ENCODE data around the gene SPTBN2. TPM values are rescaled to one million over a fixed set of nuclear protein-coding genes. Genes with fewer than 3 reads are reported as not detected.
A peak's percentile ranks its signal among the peaks of the same experiment; 100 is the strongest.

Gene SPTBN2
- total and polyA plus RNA-seq, 3 donors from 2014 or later = 116 to 239 (median 159) TPM

DNA sequence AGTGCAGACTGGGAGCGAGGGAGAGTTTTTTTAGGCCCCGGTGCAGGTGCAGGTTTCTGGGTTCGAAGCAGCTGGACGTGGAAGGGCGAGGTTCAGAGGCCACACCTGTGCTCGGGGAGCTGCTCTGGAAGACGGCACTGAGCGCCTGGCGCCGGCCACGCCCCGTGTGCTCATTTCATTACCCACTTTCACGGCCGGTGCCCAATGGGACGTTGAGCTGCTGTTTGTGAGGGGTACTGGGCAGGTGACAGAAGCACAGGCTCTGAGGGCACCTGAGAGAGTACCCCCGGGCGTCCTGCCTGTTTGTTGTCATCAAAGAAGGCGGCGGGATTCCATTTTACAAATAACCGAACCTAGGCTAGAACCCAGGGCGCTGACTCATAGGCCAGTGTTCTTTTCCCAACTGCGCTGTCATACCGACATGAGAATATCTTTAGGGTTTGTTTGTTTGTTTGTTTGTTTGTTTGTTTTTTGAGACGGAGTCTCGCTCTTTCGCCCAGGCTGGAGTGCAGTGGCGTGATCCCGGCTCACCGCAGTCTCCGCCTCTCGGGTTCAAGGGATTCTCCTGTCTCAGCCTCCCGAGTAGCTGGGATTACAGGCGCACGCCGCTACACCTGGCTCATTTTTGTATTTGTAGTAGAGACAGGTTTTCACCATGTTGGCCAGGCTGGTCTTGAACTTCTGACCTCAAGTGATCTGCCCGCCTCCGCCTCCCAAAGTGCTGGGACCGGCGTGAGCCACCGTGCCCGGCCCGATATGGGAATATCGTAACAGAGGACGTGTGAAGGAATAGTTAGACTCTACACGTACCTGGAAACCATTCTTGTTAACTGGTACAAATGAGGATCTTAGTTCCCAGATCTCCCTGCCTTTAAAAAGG, 16.6 kb upstream of the SPTBN2 start:
- Histone ChIP-seq H3K27me3 (no peaks in the 10 kb centered on the region), H3K4me1 (peaks cover 9% of the 10 kb centered on the region), H3K36me3 (ENCODE audit: low read depth, missing control alignments) (no peaks in the 10 kb centered on the region), H3K4me3 (peak overlapping the region; percentile 92 to 93), H3K9me3 (no peaks in the 10 kb centered on the region), H3K27ac (peak overlapping the region; percentile 52 to 84)
- TF ChIP-seq, protein P1, sequence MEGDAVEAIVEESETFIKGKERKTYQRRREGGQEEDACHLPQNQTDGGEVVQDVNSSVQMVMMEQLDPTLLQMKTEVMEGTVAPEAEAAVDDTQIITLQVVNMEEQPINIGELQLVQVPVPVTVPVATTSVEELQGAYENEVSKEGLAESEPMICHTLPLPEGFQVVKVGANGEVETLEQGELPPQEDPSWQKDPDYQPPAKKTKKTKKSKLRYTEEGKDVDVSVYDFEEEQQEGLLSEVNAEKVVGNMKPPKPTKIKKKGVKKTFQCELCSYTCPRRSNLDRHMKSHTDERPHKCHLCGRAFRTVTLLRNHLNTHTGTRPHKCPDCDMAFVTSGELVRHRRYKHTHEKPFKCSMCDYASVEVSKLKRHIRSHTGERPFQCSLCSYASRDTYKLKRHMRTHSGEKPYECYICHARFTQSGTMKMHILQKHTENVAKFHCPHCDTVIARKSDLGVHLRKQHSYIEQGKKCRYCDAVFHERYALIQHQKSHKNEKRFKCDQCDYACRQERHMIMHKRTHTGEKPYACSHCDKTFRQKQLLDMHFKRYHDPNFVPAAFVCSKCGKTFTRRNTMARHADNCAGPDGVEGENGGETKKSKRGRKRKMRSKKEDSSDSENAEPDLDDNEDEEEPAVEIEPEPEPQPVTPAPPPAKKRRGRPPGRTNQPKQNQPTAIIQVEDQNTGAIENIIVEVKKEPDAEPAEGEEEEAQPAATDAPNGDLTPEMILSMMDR (IDR thresholded peaks at IDR 0.05) = no peak
- no peak for TF ChIP-seq POLR2A (IDR thresholded peaks at IDR 0.05)
- WGBS, 2 donors = 39 to 43% methylated on average over 28 to 45 of the region's 45 CpGs
- intact Hi-C loops (cut with DNase I; ENCODE audit: low total_unique reads) = no loop called here
- DNase-seq = peak; percentile 41

DNA sequence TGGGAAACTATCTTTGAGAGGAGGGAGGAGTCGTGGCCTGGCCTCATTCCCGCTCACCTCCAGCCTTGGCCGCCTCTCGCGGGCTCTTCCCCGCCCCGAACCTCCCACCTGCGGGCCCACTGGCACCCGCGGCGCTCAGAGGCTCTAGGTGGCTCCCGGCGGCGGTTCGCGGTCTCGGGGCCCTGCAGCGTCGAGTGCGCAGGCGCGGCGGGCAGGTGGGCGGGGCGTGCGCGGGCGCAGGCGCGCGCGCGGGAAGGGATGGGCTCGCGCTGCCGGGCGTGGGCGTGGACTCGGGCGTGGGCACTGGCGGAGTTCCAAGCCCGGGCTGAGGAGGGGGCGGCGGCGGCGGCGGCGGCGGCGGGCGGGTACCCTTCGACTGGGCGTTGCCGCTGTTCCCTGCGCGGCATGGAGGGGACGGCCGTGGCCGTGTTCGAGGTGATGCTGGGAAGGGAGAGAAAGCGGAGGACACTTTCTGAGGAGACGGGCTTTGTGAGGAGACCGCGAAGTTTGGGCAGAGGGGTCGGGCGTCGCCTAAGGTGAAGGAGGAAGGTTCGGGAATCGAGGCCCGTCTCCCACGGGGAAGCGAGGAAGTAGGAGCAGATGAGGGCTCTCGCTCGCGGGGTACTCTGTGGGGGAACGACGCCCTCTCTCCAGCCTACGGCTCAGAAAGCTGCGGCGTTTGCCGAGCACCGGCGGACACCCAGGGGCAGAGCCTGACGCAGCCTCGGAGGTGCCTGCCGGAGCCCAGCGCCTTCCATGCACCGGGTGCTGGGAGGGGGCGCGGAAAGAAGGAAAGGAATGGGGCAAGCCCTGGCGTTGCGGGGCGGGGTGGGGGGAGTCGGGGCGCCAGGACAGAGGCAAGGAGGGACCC, 15.7 kb upstream of the SPTBN2 start:
- Histone ChIP-seq H3K4me1 (peaks cover 9% of the 10 kb centered on the region), H3K27me3 (no peaks in the 10 kb centered on the region), H3K4me3 (peak overlapping the region; percentile 92 to 93), H3K27ac (peak overlapping the region; percentile 79 to 84), H3K36me3 (ENCODE audit: low read depth, missing control alignments) (no peaks in the 10 kb centered on the region), H3K9me3 (no peaks in the 10 kb centered on the region)
- peak; percentile 86 for DNase-seq
- intact Hi-C loops (cut with DNase I; ENCODE audit: low total_unique reads) = no loop called here
- WGBS, 2 donors = 0% methylated on average over 5 to 55 of the region's 95 CpGs
- no peak for TF ChIP-seq POLR2A (IDR thresholded peaks at IDR 0.05)
- TF ChIP-seq, protein P1 (IDR thresholded peaks at IDR 0.05) = peak in 1 of 3 experiments; percentile 4

DNA sequence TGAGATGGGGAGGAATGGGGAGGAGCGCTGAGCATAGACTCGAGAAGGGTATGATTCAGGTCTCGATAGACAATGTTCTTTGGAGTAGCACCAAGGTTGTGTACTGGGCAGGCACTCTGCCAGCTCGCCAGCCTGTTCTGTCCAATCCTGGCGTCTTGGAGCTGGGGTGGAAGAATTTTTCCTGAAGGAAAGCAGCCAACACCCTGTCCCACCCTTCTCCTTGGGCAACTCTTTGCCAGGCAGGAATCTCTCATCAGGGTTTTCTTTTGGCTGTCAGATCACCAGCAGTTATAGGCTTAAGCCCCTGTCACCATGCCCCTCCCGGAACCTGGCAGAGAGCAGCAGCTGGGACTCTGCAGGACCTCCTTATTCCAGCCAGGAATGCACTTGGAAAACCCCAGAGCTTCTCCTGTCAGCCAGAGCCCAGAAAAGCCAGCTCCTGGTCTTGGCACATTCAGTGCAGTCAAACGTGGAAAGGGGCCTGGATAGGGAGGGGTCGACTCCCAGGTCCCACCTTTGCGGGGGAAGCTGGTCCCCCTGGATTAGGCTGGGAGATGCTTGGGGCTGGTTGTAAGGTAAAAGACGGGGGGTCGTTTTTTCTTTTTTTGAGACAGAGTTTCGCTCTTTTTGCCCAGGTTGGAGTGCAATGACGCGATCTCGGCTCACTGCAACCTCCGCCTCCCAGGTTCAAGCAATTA, 14.4 kb upstream of the SPTBN2 start:
- no peak for DNase-seq
- no peak overlapping the region for H3K27ac ChIP-seq
- H3K4me1 ChIP-seq = peaks cover 9% of the 10 kb centered on the region
- TF ChIP-seq, protein P1 (IDR thresholded peaks at IDR 0.05) = no peak
- TF ChIP-seq POLR2A (IDR thresholded peaks at IDR 0.05) = no peak
- no peaks in the 10 kb centered on the region for H3K36me3 ChIP-seq (ENCODE audit: low read depth, missing control alignments)
- intact Hi-C loops (cut with DNase I; ENCODE audit: low total_unique reads) = no loop called here
- H3K4me3 ChIP-seq = peak overlapping the region; percentile 92 to 93
- H3K27me3 ChIP-seq = no peaks in the 10 kb centered on the region
- no peaks in the 10 kb centered on the region for H3K9me3 ChIP-seq
- WGBS, 2 donors = 57 to 61% methylated on average over 15 to 16 of the region's 16 CpGs

DNA sequence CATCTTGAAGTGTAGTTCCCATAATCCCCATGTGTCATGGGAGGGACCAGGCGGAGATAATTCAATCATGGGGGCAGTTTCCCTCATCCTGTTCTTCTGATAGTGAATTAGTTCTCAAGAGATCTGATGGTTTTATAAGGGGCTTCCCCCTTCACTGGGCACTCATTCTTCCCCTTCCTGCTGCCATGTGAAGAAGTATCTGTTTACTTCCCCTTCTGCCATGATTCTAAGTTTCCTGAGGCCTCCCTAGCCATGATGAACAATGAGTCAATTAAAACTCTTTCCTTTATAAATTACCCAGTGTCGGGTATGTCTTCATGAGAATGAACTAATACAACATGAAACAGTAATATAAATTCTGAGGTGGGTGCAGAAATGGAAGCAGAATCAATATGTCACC, 12.1 kb upstream of the SPTBN2 start:
- no peaks in the 10 kb centered on the region for H3K27me3 ChIP-seq
- TF ChIP-seq, protein P1 (IDR thresholded peaks at IDR 0.05) = no peak
- TF ChIP-seq POLR2A (IDR thresholded peaks at IDR 0.05) = no peak
- H3K9me3 ChIP-seq = no peaks in the 10 kb centered on the region
- peaks cover 9% of the 10 kb centered on the region for H3K4me1 ChIP-seq
- intact Hi-C loops (cut with DNase I; ENCODE audit: low total_unique reads) = no loop called here
- DNase-seq = no peak
- no peak overlapping the region for H3K27ac ChIP-seq
- no peaks in the 10 kb centered on the region for H3K36me3 ChIP-seq (ENCODE audit: low read depth, missing control alignments)
- H3K4me3 ChIP-seq = no peak overlapping the region
- 93 to 95% methylated on average over 2 of the region's 2 CpGs for WGBS, 2 donors

All from testis (tissue), 3 donors.